Esophagus squamous epithelium (tissue), 4 donors: ENCODE measurements around the gene RPL35.

Source experiments
- CTCF ChIP-seq, 6 experiments: fragments of 450-650 bp in 4 of 6; fragments of 200-600 bp in 2 of 6; sonication (generic) in 2 of 6; IDR thresholded peaks; one replicate each; pipeline ENCODE4 v1.5.1; 2016 to 2019; ENCODE audit warnings: antibody characterized with exemption in 6 of 6, mild to moderate bottlenecking in 4 of 6, moderate library complexity in 4 of 6
- POLR2A ChIP-seq, 4 donors: fragments of 450-650 bp; IDR thresholded peaks; one replicate each; pipeline ENCODE4 v1.6.1; 2017; ENCODE audit warnings: antibody characterized with exemption in 4 of 4, mild to moderate bottlenecking in 4 of 4, moderate library complexity in 3 of 4

GRCh38 chr9:124809741-124810500, 51.8 kb downstream of the RPL35 start:
- TF ChIP-seq CTCF (IDR thresholded peaks at IDR 0.05) (no peak), POLR2A (IDR thresholded peaks at IDR 0.05) (no peak)
